ENCODE results near the gene MAN2B1.
"Not testable (repeated sequence)": the region's sequence is repeated elsewhere in the genome, so short reads cannot be mapped to it uniquely, and the experiment has no call there.

The MAN2B1 gene

GRCh38 chr19:12666265-12667048 lies at the start of gene MAN2B1, which contains the start of gene WDR83:
Gene MAN2B1, minus strand, starts transcription at chr19:12666742. Its CDS starts 41 bp downstream, at chr19:12666701.
Gene WDR83, plus strand, starts transcription at chr19:12666807. Its CDS starts 2,984 bp downstream, at chr19:12669791.
- DNase-seq (ENCODE audit: low spot score) = peak; percentile 79

DNA sequence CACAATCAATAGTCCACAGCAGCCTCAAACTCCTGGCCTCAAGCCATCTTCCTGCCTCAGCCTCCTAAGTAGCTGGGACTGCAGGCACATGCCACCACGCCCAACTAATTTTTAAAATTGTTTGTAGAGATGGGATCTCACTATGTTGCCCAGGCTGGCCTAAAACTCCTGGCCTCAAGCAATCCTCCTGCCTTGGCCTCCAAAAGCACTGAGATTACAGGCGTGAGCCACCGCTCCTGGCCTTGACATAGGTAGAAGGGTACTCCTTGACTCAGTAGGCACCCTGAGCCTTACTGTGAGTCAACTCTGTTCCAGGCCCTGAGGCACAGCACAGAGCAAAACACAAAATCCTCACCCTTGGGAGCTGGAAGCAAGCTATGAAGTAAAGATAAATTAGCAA lies 49.4 kb upstream of the MAN2B1 start:
- DNase-seq (ENCODE audit: low spot score) = no peak

- DNase-seq (ENCODE audit: low spot score) = no peak
Observed at GRCh38 chr19:12715102-12715501, 48.6 kb upstream of the MAN2B1 start.

DNA sequence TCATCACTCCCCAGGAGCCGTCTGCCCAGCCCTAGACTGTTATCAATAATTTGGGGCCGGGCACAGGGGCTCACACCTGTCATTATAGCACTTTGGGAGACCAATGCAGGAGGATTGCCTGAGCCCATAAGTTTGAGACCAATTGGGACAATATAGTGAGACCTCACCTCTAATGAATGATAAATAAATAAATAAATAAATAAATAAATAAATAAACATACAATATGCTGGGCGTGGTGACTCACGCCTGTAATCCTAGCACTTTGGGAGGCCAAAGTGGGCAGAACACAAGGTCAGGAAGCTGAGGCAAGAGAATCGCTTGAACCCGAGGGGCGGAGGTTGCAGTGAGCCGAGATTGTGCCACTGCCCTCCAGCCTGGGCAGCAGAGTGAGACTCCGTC lies 46.8 kb upstream of the MAN2B1 start:
- not testable (repeated sequence) for DNase-seq (ENCODE audit: low spot score)

DNA sequence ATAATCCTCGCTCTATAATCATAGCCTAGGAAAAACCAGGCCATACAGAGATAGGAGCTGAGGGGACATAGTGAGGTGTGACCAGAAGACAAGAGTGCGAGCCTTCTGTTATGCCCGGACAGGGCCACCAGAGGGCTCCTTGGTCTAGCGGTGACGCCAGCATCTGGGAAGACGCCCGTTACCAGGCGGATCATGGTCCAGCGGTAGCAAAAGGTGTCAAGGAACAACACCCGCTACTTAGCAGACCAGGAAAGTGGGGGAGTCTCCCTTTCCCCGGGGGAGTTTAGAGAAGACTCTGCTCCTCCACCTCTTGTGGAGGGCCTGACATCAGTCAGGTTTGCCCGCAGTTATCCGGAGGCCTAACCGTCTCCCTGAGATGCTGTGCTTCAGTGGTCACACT lies 45.5 kb upstream of the MAN2B1 start:
- DNase-seq (ENCODE audit: low spot score) = not testable (repeated sequence)

DNA sequence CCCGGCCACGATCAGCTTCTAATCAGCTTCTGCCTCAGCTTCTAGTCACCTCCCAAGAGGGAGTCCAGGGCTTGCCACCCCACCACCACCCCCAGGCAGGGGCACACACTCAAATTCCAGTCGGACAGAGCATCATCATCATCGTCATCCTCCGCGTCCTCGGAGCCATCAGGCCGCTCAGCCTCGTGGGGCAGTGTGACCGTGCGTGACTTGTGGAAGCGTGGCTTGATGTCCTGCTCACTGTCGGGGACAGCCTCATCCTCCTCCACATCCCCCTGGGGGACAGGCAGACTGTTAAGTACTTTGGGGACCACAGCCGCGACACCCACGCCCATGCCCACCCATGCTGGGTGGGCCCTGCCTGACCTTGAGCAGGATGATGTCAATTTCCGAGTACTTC lies 44.6 kb upstream of the MAN2B1 start:
- no peak for DNase-seq (ENCODE audit: low spot score)

- no peak for DNase-seq (ENCODE audit: low spot score)
Observed at GRCh38 chr19:12708641-12709040, 42.1 kb upstream of the MAN2B1 start.

- no peak for DNase-seq (ENCODE audit: low spot score)
Observed at GRCh38 chr19:12706332-12706718, 39.8 kb upstream of the MAN2B1 start.

DNA sequence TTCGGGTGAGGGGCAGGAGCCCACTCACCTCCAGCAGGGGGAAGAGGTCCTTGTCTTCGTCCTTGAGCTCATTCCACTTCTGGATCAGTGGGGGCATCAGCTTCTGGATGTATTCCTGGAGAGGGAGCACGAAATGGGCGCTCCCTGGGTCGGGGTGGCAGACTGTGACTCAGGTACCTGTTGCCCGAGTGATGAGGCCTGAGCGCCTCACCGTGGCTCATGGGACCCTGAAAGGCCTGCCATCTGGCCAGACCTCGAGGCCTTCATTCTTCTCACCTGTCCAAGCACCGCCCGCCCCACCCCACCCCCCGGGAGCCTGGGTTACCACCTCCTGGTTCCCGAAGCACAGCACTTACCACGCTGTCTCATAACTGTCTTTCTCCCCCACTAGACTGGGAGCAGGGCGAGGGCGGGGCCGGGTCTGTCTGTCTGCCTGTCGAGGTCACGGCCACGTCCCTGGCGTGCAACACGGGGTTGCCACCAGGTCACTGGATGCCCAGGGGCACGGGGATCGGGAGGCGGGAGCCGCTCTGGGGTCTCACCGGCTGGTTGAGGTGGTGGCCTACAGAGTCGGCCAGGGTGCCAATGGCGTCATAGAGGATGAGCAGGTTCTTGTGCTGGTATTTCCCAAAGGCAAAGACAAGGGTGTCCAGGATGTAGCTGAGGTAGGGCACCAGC lies 39.3 kb upstream of the MAN2B1 start:
- no peak for DNase-seq (ENCODE audit: low spot score)

DNA sequence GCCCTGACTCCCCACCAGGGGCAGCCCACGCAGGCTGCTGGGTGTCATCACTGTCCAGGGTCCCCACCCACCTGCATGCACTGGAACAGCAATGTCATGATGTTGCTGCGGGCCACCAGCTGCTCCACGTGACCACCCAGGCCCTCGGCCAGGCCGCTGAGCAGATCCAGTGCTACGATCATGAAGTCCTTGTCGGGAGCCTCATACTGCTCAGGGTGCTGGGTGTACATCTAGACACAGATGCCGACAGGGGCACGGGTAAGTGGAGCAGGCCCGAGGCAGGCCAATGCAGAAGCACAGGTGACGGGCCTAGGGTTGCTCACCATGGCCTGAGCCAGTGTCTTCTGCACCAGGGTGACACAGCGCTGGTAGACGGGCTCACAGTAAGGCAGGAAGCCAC lies 38.6 kb upstream of the MAN2B1 start:
- no peak for DNase-seq (ENCODE audit: low spot score)

- no peak for DNase-seq (ENCODE audit: low spot score)
Observed at GRCh38 chr19:12703046-12703445, 36.5 kb upstream of the MAN2B1 start.

DNA sequence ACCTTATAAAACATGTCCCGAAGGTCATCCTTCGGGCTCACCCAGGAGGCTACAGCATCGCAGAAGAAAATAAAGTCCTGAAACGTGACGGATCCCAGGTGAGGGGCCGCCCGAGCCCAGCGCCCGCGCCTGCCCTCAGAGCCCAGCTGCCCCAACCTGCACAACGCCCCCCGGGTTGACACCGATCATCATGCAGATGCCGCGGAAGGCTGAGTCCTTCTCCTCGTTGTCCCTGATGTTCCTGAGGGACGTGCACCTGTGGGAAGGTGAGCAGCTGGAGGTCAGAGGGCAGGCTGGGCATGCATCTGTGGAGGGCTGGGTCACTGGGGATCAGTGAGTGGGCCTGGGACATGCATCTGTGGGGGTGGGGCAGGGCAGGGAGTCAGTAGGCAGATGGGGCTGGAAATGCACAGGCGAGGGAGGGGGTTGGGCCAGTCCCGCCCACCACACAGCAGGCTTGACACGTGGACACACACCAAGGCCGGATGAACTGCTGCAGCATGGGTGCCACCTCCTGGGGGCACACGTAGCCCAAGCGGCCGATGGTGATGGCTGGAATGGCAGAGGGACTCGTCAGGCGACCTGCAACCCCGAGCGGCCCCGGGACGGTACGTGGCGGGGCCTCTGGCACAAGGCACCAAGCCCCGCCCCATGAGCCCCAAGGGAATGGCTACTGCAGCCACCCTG lies 35.2 kb upstream of the MAN2B1 start:
- DNase-seq (ENCODE audit: low spot score) = no peak

- DNase-seq (ENCODE audit: low spot score) = no peak
Observed at GRCh38 chr19:12698138-12698537, 31.6 kb upstream of the MAN2B1 start.

DNA sequence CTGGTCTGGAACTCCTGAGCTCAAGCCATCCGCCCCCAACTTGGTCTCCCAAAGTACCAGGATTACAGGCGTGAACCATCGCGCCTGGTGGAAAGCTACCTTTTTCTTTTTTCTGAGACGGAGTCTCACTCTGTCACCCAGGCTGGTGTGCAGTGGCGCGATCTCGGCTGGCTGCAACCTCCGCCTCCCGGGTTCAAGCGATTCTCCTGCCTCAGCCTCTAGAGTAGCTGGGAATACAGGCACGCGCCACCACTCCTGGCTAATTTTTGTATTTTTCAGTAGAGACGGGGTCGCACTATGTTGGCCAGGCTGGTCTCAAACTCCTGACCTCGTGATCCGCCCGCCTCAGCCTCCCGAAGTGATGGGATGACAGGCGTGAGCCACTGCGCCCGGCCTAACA lies 30.9 kb upstream of the MAN2B1 start:
- not testable (repeated sequence) for DNase-seq (ENCODE audit: low spot score)

DNA sequence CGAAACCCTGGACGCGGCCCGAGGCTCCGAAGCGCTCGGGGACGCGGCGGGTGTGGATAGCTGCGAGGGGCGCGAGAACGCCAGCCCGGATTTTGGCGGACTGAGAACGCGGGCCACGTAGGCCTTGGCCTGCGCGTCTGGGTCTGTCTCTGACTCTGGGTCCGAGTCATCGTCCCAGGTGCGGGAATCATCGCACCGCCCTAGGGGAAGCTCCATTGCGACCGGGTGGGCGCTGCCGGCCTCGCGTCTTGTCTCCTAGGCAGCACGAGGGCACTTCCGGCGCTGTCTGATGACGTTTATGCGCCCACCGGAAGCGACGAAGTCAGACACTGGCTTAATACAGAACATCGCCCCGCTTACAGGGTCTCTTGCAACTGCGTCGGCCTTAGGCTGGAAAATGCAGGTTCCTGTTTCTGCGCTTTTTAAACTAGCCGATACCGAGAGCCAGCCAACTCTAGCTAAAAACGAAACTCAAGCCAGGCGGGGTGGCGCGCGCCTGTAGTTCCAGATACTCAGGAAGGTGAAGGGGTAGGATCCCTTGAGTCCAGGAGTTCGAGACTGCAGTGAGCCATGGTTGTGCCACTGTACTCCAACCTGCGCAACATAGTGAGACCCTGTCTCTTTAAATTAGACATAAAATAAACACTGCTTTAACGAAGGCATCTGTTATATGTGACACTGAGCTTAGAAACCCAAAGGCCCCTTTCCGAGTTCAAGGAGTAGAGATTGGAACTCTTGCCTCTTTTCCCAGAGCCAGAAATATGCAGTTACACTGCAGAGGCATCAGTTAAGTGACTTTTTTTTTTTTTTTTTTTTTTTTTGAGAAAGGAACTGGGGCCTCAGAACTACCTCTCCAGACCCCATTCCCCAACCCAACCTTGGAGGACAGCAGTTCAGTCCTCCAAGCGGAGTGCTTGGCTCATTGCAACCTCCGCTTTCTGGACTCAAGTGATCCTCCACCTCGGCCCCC lies 30.1 kb upstream of the MAN2B1 start, which contains the start of gene FBXW9:
TSS of gene FBXW9 (minus strand) at position 266 of the 970 bp plus-strand sequence. CDS start at position 216, 50 bp downstream.
- peak; percentile 96 for DNase-seq (ENCODE audit: low spot score)

- no peak for DNase-seq (ENCODE audit: low spot score)
Observed at GRCh38 chr19:12695997-12696365, 29.4 kb upstream of the MAN2B1 start.

- DNase-seq (ENCODE audit: low spot score) = peak; percentile 8
Observed at GRCh38 chr19:12695514-12695913, 29.0 kb upstream of the MAN2B1 start.

DNA sequence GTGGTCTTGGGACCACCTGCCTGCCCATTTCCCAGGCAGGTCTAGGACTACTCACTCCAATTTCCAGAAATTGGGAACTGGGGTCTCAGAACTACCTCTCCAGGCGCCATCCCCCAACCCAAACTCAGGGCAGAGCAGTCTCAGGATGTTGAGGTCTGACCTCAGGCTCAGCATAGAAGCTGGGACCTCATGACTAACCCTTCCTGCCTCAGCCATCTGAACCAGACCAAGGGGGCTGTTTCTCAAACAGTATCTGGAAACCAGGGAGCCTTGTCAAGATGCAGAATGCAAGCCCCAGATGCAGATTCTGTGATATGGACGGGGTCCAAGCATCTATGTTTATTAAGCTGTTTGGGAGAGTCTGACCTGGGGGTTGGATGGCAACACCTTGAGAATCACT lies 28.6 kb upstream of the MAN2B1 start:
- no peak for DNase-seq (ENCODE audit: low spot score)

GRCh38 chr19:12694641-12695040 lies 28.1 kb upstream of the MAN2B1 start:
- no peak for DNase-seq (ENCODE audit: low spot score)

DNA sequence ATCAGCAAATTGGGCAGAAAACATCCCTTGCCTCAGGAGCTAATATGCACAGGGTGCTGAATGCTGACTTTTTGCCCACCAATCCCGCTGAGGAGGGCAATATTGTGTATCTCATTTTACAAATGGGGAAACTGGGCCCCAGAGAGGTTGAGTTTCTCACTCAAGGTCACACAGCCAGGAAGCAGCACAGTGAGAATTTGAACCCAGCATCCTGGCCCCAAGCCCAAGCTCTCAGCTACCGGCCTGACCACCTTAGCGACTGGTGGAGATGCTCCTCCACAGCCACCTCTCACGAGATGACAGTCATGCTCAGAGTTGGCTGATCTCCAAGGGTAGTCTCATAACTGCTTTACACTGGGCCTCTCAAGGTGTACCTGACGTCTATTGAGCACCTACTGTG lies 26.4 kb upstream of the MAN2B1 start:
- DNase-seq (ENCODE audit: low spot score) = no peak

- no peak for DNase-seq (ENCODE audit: low spot score)
Observed at GRCh38 chr19:12689581-12690216, 23.2 kb upstream of the MAN2B1 start.
